Measurements from ENCODE around the gene ITPKC. TPM values are rescaled to one million over a fixed set of nuclear protein-coding genes. Genes with fewer than 3 reads are reported as not detected.

ITPKC gene
- total RNA-seq, 1 experiment from 2014 or later, result 11.4 TPM

- no peak overlapping the region for H2AFZ ChIP-seq (ENCODE audit: low read depth, low read length, poor library complexity, severe bottlenecking)
- DNase-seq (ENCODE audit: low read depth, low spot score) (no peak), ATAC-seq (peak; percentile 71)
- BruUV-seq (replicated peaks), result no TSS peak
- peaks cover 10 to 50% of the 10 kb centered on the region in 2 experiments for H3K4me1 ChIP-seq (ENCODE audit: control insufficient read depth in 1 of 2, insufficient read depth in 2 of 2, low read length in 2 of 2)
- H3K27me3 ChIP-seq (ENCODE audit: insufficient read depth, low read length), result no peaks in the 10 kb centered on the region
- peak overlapping the region; percentile 63 to 84 for H3K4me3 ChIP-seq (replicated peaks in 1 of 2; ENCODE audit: low read depth in 1 of 2, low read length in 2 of 2)
- H3K9ac ChIP-seq (ENCODE audit: low read length), result peak overlapping the region; percentile 95
- H3K9me2 ChIP-seq (ENCODE audit: insufficient read depth), result no peaks in the 10 kb centered on the region
- TF ChIP-seq POLR2AphosphoS5 (IDR thresholded peaks at IDR 0.05; ENCODE audit: low read depth, low read length) (peak; percentile 36; the same call in 1 of the 2 replicates), FOSL1 (IDR thresholded peaks at IDR 0.05; ENCODE audit: low read depth) (no peak), SP1 (IDR thresholded peaks at IDR 0.05; ENCODE audit: low read depth) (peak; percentile 83), EGR1 (IDR thresholded peaks at IDR 0.05; ENCODE audit: low read depth) (0 out of 2 replicates have a peak, but pooled peaks have one; percentile 14)
- RAD21 ChIA-PET (ENCODE audit: low non-redundant PET in 1 of 2, low total read pairs in 2 of 2, uncharacterized antibody in 2 of 2, unreplicated experiment in 2 of 2), result no interaction called here
- no peaks in the 10 kb centered on the region for H3K9me3 ChIP-seq (ENCODE audit: control insufficient read depth in 1 of 2, insufficient read depth in 1 of 2, low read depth in 1 of 2, low read length in 2 of 2)
- CTCF ChIA-PET, result no interaction called here
- peak overlapping the region; percentile 97 for H3K4me2 ChIP-seq (ENCODE audit: low read length)
- no peaks in the 10 kb centered on the region for H4K20me1 ChIP-seq (ENCODE audit: insufficient read depth)
- peaks cover 29% of the 10 kb centered on the region for H3K79me2 ChIP-seq (ENCODE audit: insufficient read depth, low read length)
- peaks cover 0 to 3% of the 10 kb centered on the region in 2 experiments; a peak in 2 of 4 replicates for H3K36me3 ChIP-seq (ENCODE audit: control insufficient read depth in 1 of 2, insufficient read depth in 2 of 2, low read length in 2 of 2)
- intact Hi-C loops (cut with micrococcal nuclease), result loop anchor here (1.0 to 5.0 kb wide), 2 partner anchors 48 to 83 kb away; partner anchors contain the start of gene EGLN2
- peak overlapping the region; percentile 92 for H3K27ac ChIP-seq (ENCODE audit: low read depth, low read length)
- POLR2A ChIA-PET, result no interaction called here
Measured at GRCh38 chr19:40714441-40715299, 2.2 kb upstream of the ITPKC start.

- ChIA-PET CTCF (interaction anchor here (1.0 to 1.2 kb wide), 2 partner anchors 12 to 53 kb away, joined by 3 read pairs; no protein-coding TSS in a partner anchor), POLR2A (interaction anchor here (0.8 to 1.9 kb wide), 7 partner anchors 9 to 83 kb away, joined by 4 to 11 read pairs (median 5); partner anchors contain the start of genes ACTMAP, EGLN2, NUMBL and RAB4B), RAD21 (ENCODE audit: low non-redundant PET in 1 of 2, low total read pairs in 2 of 2, uncharacterized antibody in 2 of 2, unreplicated experiment in 2 of 2) (no interaction called here)
- no peaks in the 10 kb centered on the region for H3K9me3 ChIP-seq (ENCODE audit: control insufficient read depth in 1 of 2, insufficient read depth in 1 of 2, low read depth in 1 of 2, low read length in 2 of 2)
- H3K79me2 ChIP-seq (ENCODE audit: insufficient read depth, low read length), result peaks cover 43% of the 10 kb centered on the region
- no peak overlapping the region for H2AFZ ChIP-seq (ENCODE audit: low read depth, low read length, poor library complexity, severe bottlenecking)
- no peak for TF ChIP-seq SRF (IDR thresholded peaks at IDR 0.05; ENCODE audit: low read depth)
- TF ChIP-seq TCF7L2 (IDR thresholded peaks at IDR 0.05; ENCODE audit: borderline replicate concordance, extremely low read depth, insufficient read depth, insufficient read length), result no peak
- no peak for TF ChIP-seq EGR1 (IDR thresholded peaks at IDR 0.05; ENCODE audit: low read depth)
- no peak for TF ChIP-seq REST (IDR thresholded peaks at IDR 0.05; ENCODE audit: low read depth)
- TF ChIP-seq ZFX (IDR thresholded peaks at IDR 0.05), result no peak
- no peak for TF ChIP-seq ELF1 (IDR thresholded peaks at IDR 0.05; ENCODE audit: borderline replicate concordance, low read depth)
- no peak for TF ChIP-seq CBX3 (IDR thresholded peaks at IDR 0.05; ENCODE audit: low read depth)
- TF ChIP-seq EZH2 (IDR thresholded peaks at IDR 0.05), result no peak
- TF ChIP-seq SIN3A (IDR thresholded peaks at IDR 0.05; ENCODE audit: low read depth), result 0 out of 2 replicates have a peak, but pooled peaks have one; percentile 10
- no peak for TF ChIP-seq ZNF274 (IDR thresholded peaks at IDR 0.05; ENCODE audit: low read depth, low read length)
- peak; percentile 23 for TF ChIP-seq FOSL1 (IDR thresholded peaks at IDR 0.05; ENCODE audit: low read depth)
- TF ChIP-seq POLR2AphosphoS5 (IDR thresholded peaks at IDR 0.05; ENCODE audit: low read depth, low read length), result no peak
- TF ChIP-seq SP1 (IDR thresholded peaks at IDR 0.05; ENCODE audit: low read depth), result no peak
- TF ChIP-seq MAX (IDR thresholded peaks at IDR 0.05), result no peak
- no peak for TF ChIP-seq JUND (IDR thresholded peaks at IDR 0.05)
- peak overlapping the region; percentile 92 for H3K27ac ChIP-seq (ENCODE audit: low read depth, low read length)
- peaks cover 13 to 59% of the 10 kb centered on the region in 2 experiments for H3K4me1 ChIP-seq (ENCODE audit: control insufficient read depth in 1 of 2, insufficient read depth in 2 of 2, low read length in 2 of 2)
- no peaks in the 10 kb centered on the region for H4K20me1 ChIP-seq (ENCODE audit: insufficient read depth)
- H3K4me2 ChIP-seq (ENCODE audit: low read length), result peak overlapping the region; percentile 97
- no peaks in the 10 kb centered on the region for H3K27me3 ChIP-seq (ENCODE audit: insufficient read depth, low read length)
- intact Hi-C loops (cut with micrococcal nuclease), result loop anchor here (2.0 to 5.0 kb wide), 3 partner anchors 35 to 81 kb away; partner anchors contain the start of genes ACTMAP, EGLN2 and SNRPA
- no peaks in the 10 kb centered on the region for H3K9me2 ChIP-seq (ENCODE audit: insufficient read depth)
- peaks cover 0 to 3% of the 10 kb centered on the region in 2 experiments; a peak in 1 of 4 replicates for H3K36me3 ChIP-seq (ENCODE audit: control insufficient read depth in 1 of 2, insufficient read depth in 2 of 2, low read length in 2 of 2)
- no TSS peak for BruUV-seq (replicated peaks)
- ATAC-seq (peak; percentile 0; the same call in 1 of the 2 replicates), DNase-seq (ENCODE audit: low read depth, low spot score) (peak; percentile 72)
- H3K9ac ChIP-seq (ENCODE audit: low read length), result peak overlapping the region; percentile 95
- H3K4me3 ChIP-seq (replicated peaks in 1 of 2; ENCODE audit: low read depth in 1 of 2, low read length in 2 of 2), result peak overlapping the region; percentile 63 to 84
Measured at GRCh38 chr19:40716031-40716481, 856 bp upstream of the ITPKC start.
